ENCODE measurements around the gene AGA. TPM values are rescaled to one million over a fixed set of nuclear protein-coding genes. Genes with fewer than 3 reads are reported as not detected.

Gene AGA
- total RNA-seq, 1 experiment from 2014 or later = 13.8 TPM

GRCh38 chr4:177413076-177413475 is 29.2 kb downstream of the AGA start:
- H3K36me3 ChIP-seq (ENCODE audit: low read depth) = no peaks in the 10 kb centered on the region
- no peak overlapping the region for H3K4me2 ChIP-seq
- TF ChIP-seq CTCF (conservative IDR thresholded peaks at IDR 0.05) = no peak
- TF ChIP-seq EZH2 (IDR thresholded peaks at IDR 0.05; ENCODE audit: low read depth) = no peak
- intact Hi-C loops (cut with micrococcal nuclease; ENCODE audit: unreplicated experiment) = no loop called here
- H3K27ac ChIP-seq = no peak overlapping the region
- H3K27me3 ChIP-seq (ENCODE audit: insufficient read depth, low read depth) = no peaks in the 10 kb centered on the region
- H4K20me1 ChIP-seq (ENCODE audit: insufficient read depth) = no peaks in the 10 kb centered on the region
- DNase-seq = no peak
- ChIA-PET POLR2A (ENCODE audit: unreplicated experiment) (no interaction called here), CTCF (no interaction called here)
- H3K9me3 ChIP-seq (ENCODE audit: insufficient read depth, low read depth) = no peaks in the 10 kb centered on the region
- no peaks in the 10 kb centered on the region for H3F3A ChIP-seq (ENCODE audit: insufficient read depth, low read depth)
- BruUV-seq (replicated peaks) = no TSS peak
- no peaks in the 10 kb centered on the region for H3K4me1 ChIP-seq (replicated peaks; ENCODE audit: insufficient read depth)
- no peak overlapping the region for H2AFZ ChIP-seq
- H3K4me3 ChIP-seq = no peak overlapping the region
- no peaks in the 10 kb centered on the region for H3K9me2 ChIP-seq (ENCODE audit: insufficient read depth)
- no peaks in the 10 kb centered on the region for H3K79me2 ChIP-seq (ENCODE audit: low read depth)

- no peak overlapping the region for H3K27ac ChIP-seq
- H3K4me1 ChIP-seq (replicated peaks; ENCODE audit: insufficient read depth) = no peaks in the 10 kb centered on the region
- ChIA-PET POLR2A (ENCODE audit: unreplicated experiment) (no interaction called here), CTCF (no interaction called here)
- H2AFZ ChIP-seq = no peak overlapping the region
- H3K4me2 ChIP-seq = no peak overlapping the region
- no peaks in the 10 kb centered on the region for H3K36me3 ChIP-seq (ENCODE audit: low read depth)
- TF ChIP-seq CTCF (conservative IDR thresholded peaks at IDR 0.05) (no peak), EZH2 (IDR thresholded peaks at IDR 0.05; ENCODE audit: low read depth) (no peak)
- intact Hi-C loops (cut with micrococcal nuclease; ENCODE audit: unreplicated experiment) = no loop called here
- no TSS peak for BruUV-seq (replicated peaks)
- H3K27me3 ChIP-seq (ENCODE audit: insufficient read depth, low read depth) = no peaks in the 10 kb centered on the region
- no peaks in the 10 kb centered on the region for H3K79me2 ChIP-seq (ENCODE audit: low read depth)
- no peaks in the 10 kb centered on the region for H4K20me1 ChIP-seq (ENCODE audit: insufficient read depth)
- no peaks in the 10 kb centered on the region for H3K9me3 ChIP-seq (ENCODE audit: insufficient read depth, low read depth)
- no peak for DNase-seq
- no peaks in the 10 kb centered on the region for H3K9me2 ChIP-seq (ENCODE audit: insufficient read depth)
- no peaks in the 10 kb centered on the region for H3F3A ChIP-seq (ENCODE audit: insufficient read depth, low read depth)
- H3K4me3 ChIP-seq = no peak overlapping the region
These were observed 30.2 kb downstream of the AGA start for GRCh38 chr4:177411996-177412395.

GRCh38 chr4:177410566-177410965 is 31.7 kb downstream of the AGA start:
- Histone ChIP-seq H3K27ac (no peak overlapping the region), H3K4me2 (no peak overlapping the region), H3K9me2 (ENCODE audit: insufficient read depth) (no peaks in the 10 kb centered on the region), H4K20me1 (ENCODE audit: insufficient read depth) (no peaks in the 10 kb centered on the region), H3K4me3 (no peak overlapping the region), H3K4me1 (replicated peaks; ENCODE audit: insufficient read depth) (no peaks in the 10 kb centered on the region), H3K27me3 (ENCODE audit: insufficient read depth, low read depth) (no peaks in the 10 kb centered on the region), H3F3A (ENCODE audit: insufficient read depth, low read depth) (no peaks in the 10 kb centered on the region), H3K36me3 (ENCODE audit: low read depth) (no peaks in the 10 kb centered on the region), H3K9me3 (ENCODE audit: insufficient read depth, low read depth) (no peaks in the 10 kb centered on the region), H2AFZ (no peak overlapping the region), H3K79me2 (ENCODE audit: low read depth) (no peaks in the 10 kb centered on the region)
- intact Hi-C loops (cut with micrococcal nuclease; ENCODE audit: unreplicated experiment) = no loop called here
- no TSS peak for BruUV-seq (replicated peaks)
- TF ChIP-seq CTCF (conservative IDR thresholded peaks at IDR 0.05) (no peak), EZH2 (IDR thresholded peaks at IDR 0.05; ENCODE audit: low read depth) (no peak)
- POLR2A ChIA-PET (ENCODE audit: unreplicated experiment) = no interaction called here
- CTCF ChIA-PET = no interaction called here
- DNase-seq = no peak
